Stimulated activated CD8-positive, alpha-beta memory T cell treated with anti-CD3 and anti-CD28 coated beads, Interleukin-15, amount 100 ng/mL, for 4 hours (primary cell): ENCODE data around the gene ZNF189.
A peak's percentile ranks its signal among the peaks of the same experiment; 100 is the strongest.

Experiments used
- DNase-seq, 2 donors: peaks; one replicate each; pipeline ENCODE4 v3.0.0-alpha.2; 2020; ENCODE audit warnings: low read depth in 2 of 2

Gene ZNF189

DNA sequence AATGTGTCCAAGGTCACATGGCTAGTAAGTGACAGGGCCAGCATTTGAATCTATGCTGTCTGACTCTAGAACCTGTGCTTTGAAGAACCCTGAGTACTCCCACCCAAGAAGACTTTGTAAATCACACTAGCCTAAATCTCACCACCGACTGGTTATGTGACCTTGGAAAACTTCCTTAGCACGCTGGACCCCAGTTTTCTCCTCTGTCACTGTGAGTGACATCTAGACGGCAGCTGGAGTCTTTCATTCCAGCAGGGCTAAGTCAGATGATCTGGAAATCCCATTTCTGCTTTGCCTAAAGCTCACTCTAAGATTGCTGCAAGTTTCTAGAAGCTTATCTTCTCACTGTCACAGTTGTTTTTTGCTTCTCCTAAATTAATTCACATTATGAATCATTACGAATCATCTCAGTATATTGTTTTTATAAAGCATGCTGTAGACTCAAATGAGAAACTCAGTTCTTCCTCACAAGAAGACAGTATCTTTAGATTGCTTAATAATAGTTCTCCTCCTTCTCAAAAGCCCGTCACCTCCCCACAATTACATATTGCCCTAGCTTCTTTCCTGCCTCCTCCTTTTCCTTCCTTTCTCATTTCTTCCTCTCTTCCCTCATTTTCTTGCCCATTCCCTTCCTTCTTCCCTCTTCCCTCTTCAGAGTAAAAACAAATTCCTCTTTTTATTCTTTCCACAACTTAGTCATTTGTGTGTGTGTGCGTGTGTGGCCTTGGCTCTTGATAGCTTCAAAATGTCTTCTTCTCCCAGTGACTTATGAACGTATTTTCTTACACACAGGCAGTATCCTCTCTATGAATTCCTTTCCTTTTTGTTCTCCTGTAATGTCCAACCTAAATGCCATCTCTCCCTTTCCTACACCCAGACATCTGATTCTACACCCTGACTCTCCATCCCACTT, 20.1 kb downstream of the ZNF189 start:
- no peak for DNase-seq

DNA sequence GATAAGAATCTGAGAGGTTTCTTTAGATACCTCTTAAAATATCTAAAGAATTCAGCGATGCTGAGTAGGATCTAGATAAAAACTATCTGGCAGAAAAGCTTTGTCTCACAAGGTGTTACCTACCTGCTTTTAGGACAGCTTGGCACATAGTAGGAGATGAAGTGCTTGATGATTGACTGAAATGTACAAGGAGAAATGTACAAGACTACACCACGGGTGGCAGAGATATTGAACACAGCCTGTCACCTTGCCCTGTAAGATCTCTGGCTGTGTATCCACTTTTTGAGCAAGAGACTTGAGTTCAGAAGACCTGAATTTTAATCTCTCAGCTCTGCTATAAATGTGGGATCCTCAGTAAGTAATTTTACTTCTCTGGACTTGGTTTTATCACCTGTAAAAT, 21.2 kb downstream of the ZNF189 start:
- DNase-seq = no peak

DNA sequence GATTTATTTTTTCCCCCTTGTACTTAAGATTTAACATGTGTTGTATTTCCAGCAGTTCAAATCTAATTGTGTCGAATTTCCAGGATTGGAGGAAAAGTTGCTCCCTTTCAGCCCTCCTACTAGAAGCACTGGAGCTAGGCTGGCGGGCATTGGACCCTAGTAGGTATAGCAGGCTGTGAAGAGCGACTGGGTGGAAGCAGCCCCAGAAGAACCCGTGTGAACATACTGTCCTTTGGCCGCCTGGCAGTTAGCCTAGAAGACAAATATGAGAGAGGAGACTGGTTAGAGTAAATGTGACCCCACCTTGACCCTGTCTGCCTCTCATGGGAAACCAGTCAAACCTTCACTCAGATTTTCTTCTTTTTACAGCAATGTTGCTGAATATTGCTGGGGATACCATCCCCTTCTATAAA, 23.0 kb downstream of the ZNF189 start:
- DNase-seq = no peak

DNA sequence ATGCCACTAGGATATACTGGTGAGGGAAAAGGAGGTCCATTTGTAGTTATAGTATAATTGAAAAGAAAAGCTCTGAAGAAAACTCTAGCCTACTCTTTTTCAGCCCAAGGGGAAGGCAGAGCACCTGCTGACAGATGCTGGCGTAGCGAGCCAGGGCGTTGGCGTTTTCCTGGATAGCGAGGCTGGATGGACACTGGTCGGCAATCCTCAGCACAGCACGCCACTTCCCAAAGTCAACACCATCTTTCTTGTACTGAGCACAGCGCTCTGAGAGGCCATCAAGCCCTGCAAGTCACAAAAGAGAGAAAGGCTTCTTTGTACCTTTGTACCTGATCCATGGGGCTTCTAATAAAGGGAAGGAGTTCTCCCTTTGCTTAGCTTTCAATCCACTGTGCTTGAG, 28.7 kb downstream of the ZNF189 start:
- no peak for DNase-seq

DNA sequence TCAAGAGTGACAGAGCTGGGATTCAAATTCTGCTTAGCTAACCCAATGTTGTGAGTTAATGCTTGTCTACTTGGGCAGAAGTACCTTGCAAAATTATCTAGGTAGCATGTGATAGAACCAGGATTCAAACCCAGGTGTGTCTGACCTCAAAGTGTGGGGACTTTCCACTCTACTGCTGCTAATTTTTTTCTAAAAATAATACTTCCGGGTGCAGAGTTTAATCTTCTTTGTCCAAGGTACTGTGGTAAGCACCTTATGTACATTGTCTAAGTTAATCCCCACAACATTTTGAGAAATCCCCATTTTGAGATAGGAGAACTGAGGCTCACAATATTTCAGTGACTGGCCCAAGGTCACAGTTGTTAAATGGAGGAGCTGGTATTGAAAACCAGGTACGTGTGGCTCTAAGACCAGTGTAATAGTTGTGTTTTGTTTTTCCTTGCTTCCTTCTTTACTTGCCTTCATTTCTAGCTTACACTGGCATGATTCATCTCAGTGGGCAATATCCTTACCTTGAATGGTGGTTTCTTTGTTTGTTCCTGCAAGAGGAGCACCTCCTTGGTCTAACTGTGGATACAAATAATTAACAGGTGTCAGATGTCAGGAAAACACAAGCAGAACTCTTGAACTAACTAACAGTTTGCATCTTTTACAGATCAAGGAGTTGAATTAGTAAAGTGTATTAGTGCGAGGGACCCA, 29.5 kb downstream of the ZNF189 start:
- no peak for DNase-seq

DNA sequence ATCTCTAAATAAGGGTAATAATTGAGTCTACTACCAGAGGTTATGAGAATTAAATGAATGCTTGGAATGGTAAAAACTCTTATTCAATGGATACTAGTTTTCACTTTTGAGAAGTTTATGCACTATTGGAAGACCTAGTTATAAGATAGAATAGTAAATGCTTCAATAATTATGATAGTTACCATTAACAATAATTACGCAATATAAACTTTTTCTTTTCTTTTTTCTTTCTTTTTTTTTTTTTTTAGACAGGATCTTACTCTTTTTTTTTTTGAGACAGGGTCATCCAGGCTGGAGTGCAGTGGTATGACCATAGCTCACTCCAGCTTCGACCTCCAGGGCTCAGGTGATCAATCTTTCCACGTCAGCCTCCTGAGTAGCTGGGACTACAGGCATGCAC, 30.3 kb downstream of the ZNF189 start:
- DNase-seq = no peak

DNA sequence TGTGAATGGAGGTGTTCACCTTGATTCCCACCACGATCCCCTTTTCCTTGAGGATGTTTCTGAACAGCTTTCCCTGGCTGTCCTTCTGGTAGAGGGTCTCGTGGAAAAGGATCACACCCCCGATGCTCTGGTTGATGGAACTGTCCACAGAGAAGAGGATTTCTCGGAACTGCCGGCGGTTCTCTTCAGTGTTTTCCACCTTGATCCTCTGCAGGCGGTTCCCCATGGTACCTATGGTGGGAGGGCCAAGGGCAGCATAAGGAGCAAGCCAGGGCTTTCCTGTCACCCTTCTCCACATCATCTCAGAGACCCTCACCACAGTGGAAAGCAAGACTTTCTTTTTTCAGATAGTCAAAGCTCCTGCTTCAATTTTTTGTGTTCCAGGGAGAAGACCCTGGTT, 31.1 kb downstream of the ZNF189 start:
- DNase-seq = no peak

DNA sequence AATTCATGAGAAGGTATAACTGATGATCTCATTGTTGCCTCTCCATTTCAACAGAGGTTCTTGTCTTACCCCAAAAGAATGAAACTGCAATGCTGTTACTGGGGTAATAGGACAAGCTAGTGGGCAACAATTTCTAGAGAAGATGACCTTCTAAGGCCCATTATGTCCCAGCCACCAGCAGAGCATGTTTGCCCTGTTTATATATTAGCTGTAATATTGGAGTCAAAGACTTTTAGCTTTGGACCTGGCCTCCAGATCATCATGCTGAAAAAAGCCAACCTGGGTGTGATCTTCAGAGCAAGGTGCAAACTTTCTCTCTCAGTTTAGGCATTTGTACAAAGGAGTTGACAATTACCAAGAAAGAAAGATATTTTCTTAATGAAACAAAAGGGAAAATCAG, 33.5 kb downstream of the ZNF189 start:
- DNase-seq = no peak

DNA sequence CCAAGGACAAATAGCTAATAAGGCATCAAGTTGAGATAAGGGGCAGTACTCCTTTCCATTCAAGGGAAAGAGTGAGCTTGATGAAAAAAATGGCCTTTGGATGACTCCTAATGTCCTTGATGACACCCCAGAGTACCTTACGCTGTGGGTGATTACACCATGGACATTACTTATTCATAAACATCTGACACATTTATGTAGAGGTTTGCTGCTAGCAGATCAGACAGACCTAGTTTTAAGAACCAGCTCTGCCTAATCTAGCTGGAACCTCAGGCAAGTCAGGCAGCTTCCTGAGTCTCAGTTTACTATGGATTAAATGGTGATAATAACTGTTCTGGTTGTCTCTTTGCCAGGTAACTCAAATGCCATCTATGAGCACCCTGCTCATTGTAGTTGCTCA, 34.1 kb downstream of the ZNF189 start:
- no peak for DNase-seq

DNA sequence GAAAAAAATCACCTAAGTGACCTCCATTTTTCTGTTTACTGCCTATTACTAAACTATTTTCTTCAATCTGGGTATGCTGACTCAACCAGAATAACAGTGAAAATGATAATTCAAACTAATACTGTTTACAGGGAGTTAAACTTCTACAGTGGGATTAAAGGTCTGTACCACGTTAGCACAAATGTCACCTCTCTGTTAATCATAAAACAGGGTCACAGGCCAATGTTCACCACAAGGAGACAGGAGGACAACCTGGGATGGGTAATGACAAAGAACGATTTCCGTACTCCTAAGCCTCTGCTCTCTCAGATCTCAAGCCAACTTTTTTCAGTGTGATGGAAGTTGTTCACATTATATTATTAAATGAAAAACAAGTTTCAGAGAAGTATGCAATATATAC, 34.6 kb downstream of the ZNF189 start:
- no peak for DNase-seq

DNA sequence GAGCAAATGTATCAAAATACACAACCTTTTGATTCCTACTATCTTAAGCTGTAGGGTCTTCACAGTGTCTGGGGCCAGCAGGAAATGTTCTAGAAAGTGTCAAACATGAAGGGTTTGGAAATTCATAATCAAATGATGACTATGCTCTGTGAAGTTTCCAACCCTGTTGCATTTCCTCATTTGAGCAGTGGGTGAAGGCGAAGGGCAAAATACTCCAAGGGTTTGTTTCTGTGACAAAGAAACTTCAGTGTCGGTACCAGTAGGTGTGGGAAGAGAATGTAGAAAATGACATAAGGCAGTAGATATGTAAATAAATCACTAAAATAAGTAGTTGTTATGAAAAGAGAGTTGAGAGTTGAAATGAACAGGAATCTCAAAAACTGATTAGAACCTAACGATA, 36.3 kb downstream of the ZNF189 start:
- no peak for DNase-seq

DNA sequence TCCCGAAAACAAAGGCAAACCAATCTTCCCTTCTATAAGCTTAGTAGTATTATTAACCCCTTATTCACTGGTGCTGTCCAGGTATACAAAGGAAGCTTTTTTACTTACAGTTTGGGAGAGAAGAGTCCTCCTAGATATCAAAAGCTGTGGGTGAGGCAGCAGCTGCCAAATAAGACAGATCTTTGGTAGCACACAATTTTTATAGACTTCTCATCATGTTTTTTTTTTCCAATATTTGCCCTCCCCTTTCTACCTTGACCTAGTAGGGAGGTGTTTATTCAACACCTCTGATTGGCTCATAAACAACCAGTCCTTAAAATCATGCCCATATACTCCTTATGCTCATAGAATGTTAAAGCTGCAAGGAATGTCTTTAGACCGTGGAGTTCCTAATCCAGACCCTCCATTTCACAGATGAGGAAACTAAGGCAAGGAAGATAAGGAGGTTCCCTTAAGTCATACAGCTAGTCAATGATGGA, 37.0 kb downstream of the ZNF189 start, which contains the start of gene ALDOB:
Gene ALDOB, minus strand, starts transcription at position 174 of the 479 bp plus-strand sequence. CDS start 4,887 bp downstream, outside the sequence.
- DNase-seq = no peak

DNA sequence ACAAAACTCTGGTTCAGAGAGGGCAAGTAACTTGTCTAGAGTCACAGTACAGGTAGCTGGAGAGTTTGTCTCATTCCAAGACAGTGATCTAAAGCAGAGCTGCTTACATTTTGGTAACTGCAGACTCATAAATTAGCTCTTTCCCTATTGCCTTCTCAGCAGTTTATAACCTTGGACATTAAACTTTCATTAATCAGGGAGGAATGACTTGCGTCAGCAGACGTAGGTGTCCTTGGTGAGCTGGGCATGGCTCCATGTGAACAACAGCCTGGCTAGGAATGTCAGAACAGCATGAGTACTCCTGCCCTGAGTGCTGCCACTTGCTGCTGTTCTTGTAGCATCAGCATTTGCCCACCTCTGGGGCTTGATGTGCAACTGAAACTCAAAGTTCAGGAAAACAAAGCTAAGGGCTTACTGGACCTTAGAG, 39.2 kb downstream of the ZNF189 start:
- no peak for DNase-seq

DNA sequence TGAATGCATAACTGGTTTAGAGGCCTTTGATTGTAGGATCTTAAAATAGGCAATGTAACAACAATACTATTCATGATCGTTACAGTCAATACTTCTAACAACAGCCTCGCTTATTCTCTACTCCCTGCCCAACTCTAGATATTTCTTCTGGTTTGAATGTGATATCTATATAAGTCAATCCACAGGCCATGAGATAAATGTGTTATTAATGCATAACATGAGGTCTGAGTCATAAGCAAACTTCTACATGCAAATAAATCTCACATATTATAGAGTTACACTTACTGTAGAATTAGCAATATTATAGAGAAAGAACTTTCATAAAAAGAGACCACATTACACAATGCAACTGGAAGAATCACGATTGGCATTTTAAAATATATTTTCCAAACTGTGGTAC, 39.9 kb downstream of the ZNF189 start:
- no peak for DNase-seq

DNA sequence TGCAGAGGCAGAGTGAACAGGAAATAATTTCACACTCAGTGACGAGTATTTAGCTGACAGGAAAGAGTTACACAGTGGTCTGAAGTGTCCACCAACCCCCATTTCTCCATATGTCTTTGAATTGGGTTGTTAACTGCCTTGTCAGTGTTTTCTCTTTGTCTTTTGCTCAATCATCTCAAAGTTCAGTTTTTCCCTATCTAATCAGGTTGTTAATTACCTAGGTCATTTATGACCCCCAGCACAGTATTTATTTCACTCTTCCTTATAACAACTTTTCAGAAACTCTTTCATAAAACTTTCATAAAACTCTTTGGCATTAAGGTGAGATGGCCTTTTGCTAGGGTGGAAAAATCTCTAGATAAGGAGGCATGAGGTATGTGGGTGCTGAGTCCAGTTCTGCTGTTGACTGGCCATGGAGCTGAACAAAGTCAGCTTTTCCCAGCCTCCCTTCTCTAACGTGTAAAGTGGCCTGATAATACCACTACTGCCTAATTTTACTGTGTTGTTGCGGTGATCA, 42.1 kb downstream of the ZNF189 start:
- no peak for DNase-seq

DNA sequence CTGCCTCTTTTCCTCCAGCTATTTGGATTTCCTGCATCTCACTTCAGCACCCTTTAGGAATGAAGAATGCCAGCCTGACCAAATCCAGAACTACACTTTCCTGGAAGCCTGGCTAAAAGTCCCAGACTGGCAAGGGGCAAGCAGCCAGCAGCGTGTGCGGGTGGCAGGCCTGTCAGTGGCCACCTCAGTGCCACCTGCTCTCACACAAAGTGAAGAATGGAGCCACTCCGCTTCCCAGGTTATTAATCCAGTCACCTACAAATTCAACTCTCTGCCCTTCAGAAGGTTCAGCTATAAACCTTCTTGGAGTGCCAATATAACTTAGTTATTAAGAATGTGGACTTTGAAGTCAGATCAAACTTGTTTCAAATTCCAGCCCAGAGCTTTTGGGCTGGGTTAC, 43.7 kb downstream of the ZNF189 start:
- no peak for DNase-seq

DNA sequence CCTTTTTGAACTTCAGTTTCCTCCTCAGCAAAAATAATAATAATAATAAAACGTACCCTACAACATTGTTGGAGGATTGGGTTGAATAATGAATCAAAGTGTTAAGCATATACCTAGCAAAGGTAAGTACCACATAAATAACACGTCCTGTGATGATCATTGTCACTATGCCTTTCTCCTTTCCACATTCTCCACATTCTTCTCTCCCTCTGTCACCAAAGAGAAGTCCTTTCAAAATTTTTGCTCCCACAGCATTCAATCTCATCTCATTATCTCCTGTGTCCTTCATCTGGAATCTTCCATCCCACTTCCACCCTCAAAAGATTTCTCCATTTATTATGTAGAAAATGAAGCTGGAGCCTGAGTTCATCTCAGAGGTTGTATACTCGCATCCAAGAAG, 44.1 kb downstream of the ZNF189 start:
- no peak for DNase-seq

DNA sequence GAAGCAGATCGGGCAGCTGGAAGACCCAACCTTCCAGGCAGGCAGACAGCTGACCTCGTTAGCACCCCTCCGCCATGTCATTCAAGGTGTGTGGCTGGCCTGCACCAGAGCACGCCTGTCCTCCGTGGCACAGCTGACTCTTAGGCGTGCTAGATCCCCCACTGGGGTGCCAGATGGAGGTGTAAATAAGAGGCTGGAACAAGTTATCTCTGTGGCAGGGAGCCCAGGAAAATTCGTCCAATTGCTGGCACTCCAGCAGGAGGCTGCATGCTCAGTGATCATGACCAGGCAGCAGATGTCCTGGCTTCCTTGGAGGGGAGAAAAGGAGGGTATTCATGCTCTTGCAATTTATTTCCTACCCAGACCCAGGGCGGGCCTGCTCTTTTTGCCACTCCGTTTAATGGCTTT, 44.7 kb downstream of the ZNF189 start:
- no peak for DNase-seq

DNA sequence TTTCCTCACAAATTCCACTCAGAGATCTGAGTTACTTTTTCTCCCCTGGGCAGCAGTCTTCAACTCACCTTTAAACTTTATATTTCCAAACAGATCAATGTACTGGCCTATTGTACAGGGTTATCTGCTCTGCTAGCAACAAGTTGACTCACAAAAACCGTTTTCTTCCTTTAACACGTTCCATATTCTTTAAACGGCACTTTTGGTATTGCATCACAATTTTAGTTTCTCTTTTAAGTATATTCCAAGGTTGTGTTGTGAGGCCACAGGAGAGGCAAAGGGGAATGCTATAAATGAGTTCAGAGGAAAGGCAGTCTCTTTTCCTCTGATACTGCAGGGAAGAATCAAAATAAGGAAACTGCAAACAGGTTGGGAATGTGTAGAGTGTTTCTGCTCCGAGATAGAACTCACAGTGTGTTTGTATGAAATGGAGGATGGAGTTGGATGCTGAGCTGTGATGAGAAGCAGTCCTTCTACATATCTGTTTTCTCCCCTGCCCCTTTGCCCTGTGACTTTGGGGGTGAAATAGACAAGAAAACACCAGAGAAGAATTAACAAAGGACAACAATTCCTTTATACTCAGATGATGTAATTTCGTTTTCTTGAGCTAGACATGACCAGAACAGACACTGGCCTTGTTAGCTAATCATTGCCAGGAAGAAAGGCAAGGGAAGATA, 46.8 kb downstream of the ZNF189 start:
- no peak for DNase-seq

DNA sequence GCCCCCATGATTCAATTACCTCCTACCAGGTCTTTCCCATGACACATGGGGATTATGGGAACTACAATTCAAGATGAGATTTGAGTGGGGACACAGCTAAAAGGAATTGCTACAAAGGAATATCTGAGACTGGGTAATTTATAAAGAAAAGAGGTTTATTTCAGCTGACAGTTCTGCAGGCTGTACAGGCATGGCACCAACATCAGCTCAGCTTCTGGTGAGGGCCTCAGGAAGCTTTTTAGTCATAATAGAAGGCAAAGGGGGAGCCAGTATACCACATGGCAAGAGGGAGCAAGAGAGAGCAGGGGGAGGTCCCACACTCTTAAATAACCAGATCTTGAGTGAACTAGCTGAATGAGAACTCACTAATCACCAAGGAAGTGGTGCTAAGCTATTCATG, 48.1 kb downstream of the ZNF189 start:
- DNase-seq = no peak

DNA sequence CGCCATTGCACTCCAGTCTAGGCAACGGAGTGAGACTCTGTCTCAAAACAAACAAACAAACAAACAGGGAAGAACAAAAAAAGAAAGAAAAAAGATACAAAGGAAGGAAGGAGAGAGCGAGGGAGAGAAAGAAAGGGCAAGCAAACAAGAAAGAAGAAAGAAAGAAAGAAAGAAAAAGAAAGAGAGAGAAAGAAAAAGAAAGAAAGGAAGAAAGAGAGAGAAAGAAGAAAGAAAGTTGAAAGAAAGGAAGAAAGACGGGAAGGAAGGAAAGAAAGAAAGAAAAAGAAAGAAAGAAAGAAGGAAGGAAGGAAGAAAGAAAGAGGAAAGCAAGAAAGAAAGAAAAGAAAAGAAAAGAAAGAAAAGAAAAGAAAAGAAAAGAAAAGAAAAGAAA, 50.0 kb downstream of the ZNF189 start:
- no peak for DNase-seq

DNA sequence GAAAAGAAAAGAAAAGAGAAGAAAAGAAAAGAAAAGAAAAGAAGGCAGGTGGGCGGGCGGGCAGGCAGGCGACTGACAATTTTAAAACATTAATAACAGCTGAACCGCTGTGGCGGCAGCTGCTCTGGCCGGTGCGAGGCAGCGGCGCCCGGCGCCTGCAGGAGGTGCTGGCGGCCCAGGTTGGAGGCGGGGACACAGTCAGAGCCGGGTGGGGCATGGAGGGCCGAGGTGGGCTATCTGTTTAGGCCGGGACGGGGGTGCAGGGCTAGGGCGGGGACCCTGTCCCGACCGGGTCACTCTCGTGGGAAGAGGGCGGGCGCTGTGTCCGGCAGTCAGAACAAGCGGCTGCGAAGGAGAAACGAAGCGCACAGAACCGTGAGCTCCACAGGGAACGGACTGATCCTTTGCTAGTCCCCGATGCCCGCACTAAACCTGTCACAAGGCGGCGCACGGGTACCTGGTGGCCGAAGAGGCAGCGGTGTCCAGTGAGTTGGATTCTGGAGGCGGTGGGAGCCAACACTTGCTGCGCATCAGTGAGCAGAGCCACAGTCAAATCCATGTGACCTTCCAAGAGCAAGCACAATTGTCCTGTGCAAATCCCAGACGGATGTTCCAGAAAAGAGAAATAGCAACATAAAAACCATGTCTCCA, 50.5 kb downstream of the ZNF189 start:
- DNase-seq = peak in 1 of 2 donors; percentile 19
